ENCODE results near the gene SGCA.

Gene SGCA

DNA sequence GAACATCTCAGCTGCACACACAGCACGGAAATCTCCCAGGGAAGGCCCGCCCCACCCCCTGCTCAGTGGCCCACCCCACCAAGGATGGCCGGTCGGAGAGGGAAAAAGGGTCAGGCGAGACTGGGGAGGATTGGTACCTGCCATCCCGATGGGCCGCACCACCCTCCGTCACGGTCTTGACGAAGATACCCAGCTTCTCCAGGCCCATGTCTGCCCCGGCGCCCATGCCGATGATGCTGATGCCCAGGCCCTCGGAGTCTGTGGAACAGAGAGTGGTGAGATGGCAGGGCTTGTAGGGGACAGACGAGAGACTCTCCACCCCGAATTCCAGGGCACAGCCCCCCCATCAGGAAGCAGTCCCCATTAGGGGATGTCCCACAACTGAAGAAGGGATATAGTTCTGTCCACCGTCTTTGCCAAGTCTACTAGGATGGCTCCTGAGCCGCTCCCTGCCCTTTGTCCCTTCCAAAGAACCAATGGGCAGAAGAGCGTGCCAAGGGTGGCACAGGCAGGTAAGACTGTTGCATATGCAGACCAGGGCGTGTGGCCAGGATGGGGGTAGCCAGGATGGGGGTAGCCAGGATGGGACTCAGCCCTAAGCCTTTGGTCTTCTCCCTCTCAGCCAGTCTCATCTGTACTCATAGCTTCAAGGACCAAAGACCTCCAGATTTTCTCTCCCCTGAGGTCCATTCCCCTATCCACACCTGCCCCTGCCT lies 22.2 kb upstream of the SGCA start:
- Histone ChIP-seq H2AFZ (ENCODE audit: low read depth) (no peak overlapping the region), H4K20me1 (ENCODE audit: insufficient read depth) (no peaks in the 10 kb centered on the region), H3K36me3 (ENCODE audit: insufficient read depth) (peaks cover 9% of the 10 kb centered on the region; the same call in 1 of the 2 replicates), H3K4me2 (no peak overlapping the region), H3K4me1 (ENCODE audit: low read depth, poor library complexity, severe bottlenecking) (peaks cover 27% of the 10 kb centered on the region), H3K27ac (no peak overlapping the region), H3K79me2 (ENCODE audit: insufficient read depth, low read depth) (peaks cover 29% of the 10 kb centered on the region), H3K4me3 (IDR thresholded peaks at IDR 0.05; ENCODE audit: insufficient read depth, low read depth, low read length) (no peak overlapping the region), H3K27me3 (ENCODE audit: insufficient read depth, low read depth) (no peaks in the 10 kb centered on the region), H3K9ac (no peak overlapping the region)
- TF ChIP-seq, protein P1, sequence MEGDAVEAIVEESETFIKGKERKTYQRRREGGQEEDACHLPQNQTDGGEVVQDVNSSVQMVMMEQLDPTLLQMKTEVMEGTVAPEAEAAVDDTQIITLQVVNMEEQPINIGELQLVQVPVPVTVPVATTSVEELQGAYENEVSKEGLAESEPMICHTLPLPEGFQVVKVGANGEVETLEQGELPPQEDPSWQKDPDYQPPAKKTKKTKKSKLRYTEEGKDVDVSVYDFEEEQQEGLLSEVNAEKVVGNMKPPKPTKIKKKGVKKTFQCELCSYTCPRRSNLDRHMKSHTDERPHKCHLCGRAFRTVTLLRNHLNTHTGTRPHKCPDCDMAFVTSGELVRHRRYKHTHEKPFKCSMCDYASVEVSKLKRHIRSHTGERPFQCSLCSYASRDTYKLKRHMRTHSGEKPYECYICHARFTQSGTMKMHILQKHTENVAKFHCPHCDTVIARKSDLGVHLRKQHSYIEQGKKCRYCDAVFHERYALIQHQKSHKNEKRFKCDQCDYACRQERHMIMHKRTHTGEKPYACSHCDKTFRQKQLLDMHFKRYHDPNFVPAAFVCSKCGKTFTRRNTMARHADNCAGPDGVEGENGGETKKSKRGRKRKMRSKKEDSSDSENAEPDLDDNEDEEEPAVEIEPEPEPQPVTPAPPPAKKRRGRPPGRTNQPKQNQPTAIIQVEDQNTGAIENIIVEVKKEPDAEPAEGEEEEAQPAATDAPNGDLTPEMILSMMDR (conservative IDR thresholded peaks at IDR 0.05; ENCODE audit: low read depth, low read length): no peak

DNA sequence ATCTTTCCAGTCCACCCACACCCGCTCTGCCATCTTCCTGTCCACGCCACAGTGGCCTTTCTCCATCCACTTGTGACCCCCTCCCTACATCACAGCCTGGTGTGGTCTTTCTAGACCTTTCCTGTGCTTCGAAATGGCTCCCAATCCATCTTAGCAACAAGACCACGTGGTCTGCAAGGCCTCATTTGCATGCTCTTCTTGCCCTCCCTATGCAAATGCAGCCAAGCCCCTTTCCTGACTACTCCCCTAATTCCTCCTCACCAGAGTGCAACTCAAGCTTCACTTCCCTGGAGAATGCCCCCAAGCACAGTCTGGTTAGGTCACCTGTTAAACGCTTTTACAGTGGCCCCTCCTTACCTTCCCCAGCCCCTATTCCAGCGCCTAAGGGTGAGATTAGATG lies 21.4 kb upstream of the SGCA start:
- Histone ChIP-seq H3K4me2 (no peak overlapping the region), H3K9ac (no peak overlapping the region), H3K36me3 (ENCODE audit: insufficient read depth) (peaks cover 9% of the 10 kb centered on the region; the same call in 1 of the 2 replicates), H3K79me2 (ENCODE audit: insufficient read depth, low read depth) (peaks cover 34% of the 10 kb centered on the region), H3K4me1 (ENCODE audit: low read depth, poor library complexity, severe bottlenecking) (peaks cover 27% of the 10 kb centered on the region), H3K27me3 (ENCODE audit: insufficient read depth, low read depth) (no peaks in the 10 kb centered on the region), H3K27ac (no peak overlapping the region), H2AFZ (ENCODE audit: low read depth) (no peak overlapping the region), H4K20me1 (ENCODE audit: insufficient read depth) (no peaks in the 10 kb centered on the region), H3K4me3 (IDR thresholded peaks at IDR 0.05; ENCODE audit: insufficient read depth, low read depth, low read length) (no peak overlapping the region)
- TF ChIP-seq, protein P1 (conservative IDR thresholded peaks at IDR 0.05; ENCODE audit: low read depth, low read length): no peak

DNA sequence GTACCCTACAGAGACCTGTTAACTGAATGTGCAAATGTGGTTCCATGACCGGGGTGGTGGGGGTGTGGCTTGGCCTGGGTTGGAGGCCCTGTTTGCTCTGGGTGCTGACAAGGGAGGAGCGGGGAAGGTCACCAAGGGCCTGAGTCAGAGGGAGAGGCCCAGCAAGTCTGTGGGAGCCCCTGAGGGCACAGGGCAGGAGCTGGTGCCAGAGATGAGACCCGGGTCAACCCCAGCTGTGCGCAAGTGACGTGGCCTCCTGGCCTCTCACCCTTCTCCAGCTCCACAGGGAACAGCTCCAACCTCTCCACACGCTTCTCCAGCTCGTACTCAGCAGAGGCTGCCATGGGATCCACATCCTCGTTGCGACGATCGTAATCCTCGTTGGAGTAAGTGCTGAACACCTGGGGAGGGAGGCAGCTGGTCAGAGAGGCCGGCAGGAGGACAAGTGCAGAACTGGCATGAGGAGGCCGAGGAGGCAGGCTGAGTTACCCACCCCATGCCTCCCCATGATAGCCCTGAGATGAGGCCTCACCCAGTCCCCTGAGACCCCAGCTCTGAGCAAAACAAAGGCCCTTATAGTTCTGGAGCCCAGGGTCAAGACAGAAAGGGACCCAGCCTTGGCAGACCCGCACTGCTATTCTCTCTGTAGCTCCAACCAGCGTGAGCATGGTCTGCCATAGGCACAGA lies 20.8 kb upstream of the SGCA start:
- H4K20me1 ChIP-seq (ENCODE audit: insufficient read depth): no peaks in the 10 kb centered on the region
- peaks cover 6% of the 10 kb centered on the region; the same call in 1 of the 2 replicates for H3K36me3 ChIP-seq (ENCODE audit: insufficient read depth)
- H3K79me2 ChIP-seq (ENCODE audit: insufficient read depth, low read depth): peaks cover 39% of the 10 kb centered on the region
- H3K9ac ChIP-seq: no peak overlapping the region
- TF ChIP-seq, protein P1 (conservative IDR thresholded peaks at IDR 0.05; ENCODE audit: low read depth, low read length): no peak
- peaks cover 27% of the 10 kb centered on the region for H3K4me1 ChIP-seq (ENCODE audit: low read depth, poor library complexity, severe bottlenecking)
- H3K27me3 ChIP-seq (ENCODE audit: insufficient read depth, low read depth): no peaks in the 10 kb centered on the region
- H3K27ac ChIP-seq: no peak overlapping the region
- H3K4me3 ChIP-seq (IDR thresholded peaks at IDR 0.05; ENCODE audit: insufficient read depth, low read depth, low read length): no peak overlapping the region
- H2AFZ ChIP-seq (ENCODE audit: low read depth): no peak overlapping the region
- no peak overlapping the region for H3K4me2 ChIP-seq

DNA sequence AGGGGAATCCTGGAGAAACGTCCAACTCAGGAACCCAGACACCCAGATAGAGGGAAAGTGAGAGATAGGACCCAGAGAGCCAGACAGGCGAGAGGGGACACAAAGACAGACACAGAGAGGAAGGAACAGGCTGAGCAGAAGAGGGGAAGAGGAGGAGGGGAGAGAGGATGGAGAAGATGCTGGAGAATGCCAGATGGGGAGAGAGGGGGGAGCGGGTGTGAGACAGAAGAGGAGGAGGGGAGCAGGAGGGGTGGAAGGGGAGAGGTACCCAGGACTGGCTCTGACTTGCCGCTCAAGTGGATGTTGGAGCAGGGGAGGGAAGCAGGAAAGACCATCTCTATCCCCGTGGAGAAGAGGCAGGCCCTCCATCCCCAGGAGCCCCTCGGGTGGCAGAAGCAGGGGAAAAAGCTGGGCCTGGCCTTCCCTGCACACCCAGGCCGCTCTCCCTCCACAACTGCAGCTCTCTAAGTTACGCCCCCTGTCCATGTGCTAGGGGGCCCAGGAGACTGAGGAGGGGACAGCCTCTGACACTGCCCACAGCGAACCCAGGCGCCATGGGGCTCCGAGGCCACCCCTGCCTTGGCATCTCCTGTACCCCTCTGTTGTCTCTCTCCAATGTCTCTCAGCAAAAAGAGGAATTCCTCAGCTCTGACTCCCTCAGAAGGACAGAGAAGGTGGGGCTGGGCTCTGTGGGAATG lies 20.1 kb upstream of the SGCA start:
- Histone ChIP-seq H3K4me1 (ENCODE audit: low read depth, poor library complexity, severe bottlenecking) (peaks cover 25% of the 10 kb centered on the region), H3K4me3 (IDR thresholded peaks at IDR 0.05; ENCODE audit: insufficient read depth, low read depth, low read length) (no peak overlapping the region), H3K79me2 (ENCODE audit: insufficient read depth, low read depth) (peaks cover 46% of the 10 kb centered on the region), H3K36me3 (ENCODE audit: insufficient read depth) (peaks cover 6% of the 10 kb centered on the region; the same call in 1 of the 2 replicates), H2AFZ (ENCODE audit: low read depth) (no peak overlapping the region), H4K20me1 (ENCODE audit: insufficient read depth) (no peaks in the 10 kb centered on the region), H3K9ac (no peak overlapping the region), H3K4me2 (no peak overlapping the region), H3K27me3 (ENCODE audit: insufficient read depth, low read depth) (no peaks in the 10 kb centered on the region), H3K27ac (no peak overlapping the region)
- TF ChIP-seq, protein P1 (conservative IDR thresholded peaks at IDR 0.05; ENCODE audit: low read depth, low read length): no peak

Data from KMS-11 (cell line).